Ishikawa (cell line): Measurements from ENCODE around the gene SAA1.

Experiments used
- CEBPB ChIP-seq: IDR thresholded peaks from 2 replicates; pipeline ENCODE4 v1.6.1; 2012
- CREB1 ChIP-seq: IDR thresholded peaks from 2 replicates; pipeline ENCODE4 v1.6.1; 2012; ENCODE audit warnings: low read depth
- EGR1 ChIP-seq: IDR thresholded peaks from 2 replicates; pipeline ENCODE4 v1.6.1; 2012
- EP300 ChIP-seq: IDR thresholded peaks from 2 replicates; pipeline ENCODE4 v1.6.1; 2012; ENCODE audit warnings: borderline replicate concordance
- FOXM1 ChIP-seq: IDR thresholded peaks from 2 replicates; pipeline ENCODE4 v1.6.1; 2012; ENCODE audit warnings: low read depth, borderline replicate concordance
- NFIC ChIP-seq: IDR thresholded peaks from 2 replicates; pipeline ENCODE4 v1.6.1; 2012
- RAD21 ChIP-seq: IDR thresholded peaks from 2 replicates; pipeline ENCODE4 v1.6.1; 2012; ENCODE audit warnings: low read depth
- REST ChIP-seq: IDR thresholded peaks from 2 replicates; pipeline ENCODE4 v1.6.1; 2012; ENCODE audit warnings: low read depth, mild to moderate bottlenecking
- TAF1 ChIP-seq: IDR thresholded peaks from 2 replicates; pipeline ENCODE4 v1.6.1; 2012; ENCODE audit warnings: low read depth, mild to moderate bottlenecking
- TCF12 ChIP-seq: IDR thresholded peaks from 2 replicates; pipeline ENCODE4 v1.6.1; 2012; ENCODE audit warnings: low read depth
- TEAD4 ChIP-seq: IDR thresholded peaks from 2 replicates; pipeline ENCODE4 v1.6.1; 2012
- USF1 ChIP-seq: IDR thresholded peaks from 2 replicates; pipeline ENCODE4 v1.6.1; 2012
- YY1 ChIP-seq: IDR thresholded peaks from 2 replicates; pipeline ENCODE4 v1.6.1; 2012; ENCODE audit warnings: low read depth
- ZBTB7A ChIP-seq: IDR thresholded peaks from 2 replicates; pipeline ENCODE4 v1.6.1; 2012; ENCODE audit warnings: low read depth
- TF ChIP-seq, protein P1 (sequence below): IDR thresholded peaks from 2 replicates; pipeline ENCODE4 v1.6.1; 2012

The SAA1 gene

DNA sequence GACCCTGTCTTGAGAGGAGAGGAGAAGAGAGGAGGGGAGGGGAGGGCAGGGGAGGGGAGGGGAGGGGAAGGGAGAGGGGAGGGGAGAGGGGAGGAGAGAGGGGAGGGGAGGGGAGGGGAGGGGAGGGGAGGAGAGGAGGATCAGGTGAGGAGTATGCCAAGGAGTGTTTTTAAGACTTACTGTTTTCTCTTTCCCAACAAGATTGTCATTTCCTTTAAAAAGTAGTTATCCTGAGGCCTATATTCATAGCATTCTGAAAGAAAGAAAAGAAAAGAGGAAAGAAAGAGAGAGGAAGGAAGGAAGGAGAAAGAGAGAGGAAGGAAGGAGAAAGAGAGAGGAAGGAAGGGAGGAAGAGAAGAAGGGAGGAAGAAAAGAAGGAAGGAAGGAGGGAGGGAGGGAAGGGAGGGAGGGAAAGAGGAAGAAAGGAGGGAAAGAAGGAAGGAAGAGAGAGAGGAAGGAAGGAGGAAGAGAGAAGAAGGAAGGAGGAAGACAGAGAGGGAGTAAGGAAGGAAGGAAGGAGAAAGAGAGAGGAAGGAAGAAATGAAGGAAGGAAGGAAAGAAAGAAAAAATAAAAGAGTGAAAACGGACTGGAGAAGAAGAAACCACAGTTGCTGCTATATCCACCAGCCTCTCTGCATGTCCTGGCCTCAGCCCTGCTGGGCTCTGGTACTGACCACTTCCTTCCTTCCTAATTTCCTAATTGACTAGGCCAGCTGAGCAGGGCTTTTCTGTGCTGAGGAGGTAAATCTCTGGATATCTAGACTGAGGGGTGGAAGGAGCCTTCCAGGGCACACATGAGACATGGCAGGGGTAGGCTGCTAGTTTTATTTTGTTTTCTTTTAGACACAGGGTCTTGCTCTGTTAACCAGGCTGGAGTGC lies 1.1 kb upstream of the SAA1 start:
- TF ChIP-seq EP300 = no peak
- TF ChIP-seq REST = no peak
- TF ChIP-seq CEBPB = no peak
- no peak for TF ChIP-seq CREB1
- no peak for TF ChIP-seq USF1
- TF ChIP-seq TAF1 = no peak
- TF ChIP-seq NFIC = no peak
- TF ChIP-seq TCF12 = no peak

- TF ChIP-seq CEBPB = 0 out of 2 replicates have a peak, but pooled peaks have one; percentile 20
Observed at GRCh38 chr11:18267335-18268133, 1.5 kb downstream of the SAA1 start.

DNA sequence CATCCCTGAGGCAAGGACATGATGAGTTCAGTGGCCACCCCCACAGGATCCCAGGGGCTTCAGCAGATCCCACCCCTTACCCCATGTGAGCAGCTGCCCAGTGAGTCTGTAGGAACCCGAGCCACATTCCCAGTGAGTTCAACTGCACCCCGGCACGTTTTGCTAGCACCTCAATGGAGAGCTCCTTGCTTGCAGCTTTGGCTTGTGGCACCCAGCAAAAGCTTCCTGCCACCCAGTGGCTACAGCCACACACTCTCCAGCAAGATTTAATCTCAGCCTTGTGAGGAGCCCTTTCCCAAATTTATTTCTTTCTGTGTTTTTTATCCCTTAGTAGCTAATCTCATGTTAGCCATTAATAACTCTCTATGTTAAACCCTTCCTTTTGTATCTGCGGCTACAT lies 4.0 kb downstream of the SAA1 start:
- TF ChIP-seq EGR1 (no peak), CEBPB (no peak), YY1 (no peak), TAF1 (no peak), REST (no peak), EP300 (no peak), RAD21 (no peak), TCF12 (no peak), USF1 (no peak), FOXM1 (no peak), NFIC (no peak), ZBTB7A (no peak), TEAD4 (no peak), CREB1 (no peak)
- TF ChIP-seq, protein P1, sequence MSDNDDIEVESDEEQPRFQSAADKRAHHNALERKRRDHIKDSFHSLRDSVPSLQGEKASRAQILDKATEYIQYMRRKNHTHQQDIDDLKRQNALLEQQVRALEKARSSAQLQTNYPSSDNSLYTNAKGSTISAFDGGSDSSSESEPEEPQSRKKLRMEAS = no peak

GRCh38 chr11:18271206-18271605 lies 5.1 kb downstream of the SAA1 start:
- no peak for TF ChIP-seq EP300
- TF ChIP-seq EGR1 = no peak
- no peak for TF ChIP-seq RAD21
- TF ChIP-seq REST = no peak
- TF ChIP-seq NFIC = no peak
